ENCODE results near the gene SHC1.
"Not testable (repeated sequence)": the region's sequence is repeated elsewhere in the genome, so short reads cannot be mapped to it uniquely, and the experiment has no call there.

Gene SHC1

DNA sequence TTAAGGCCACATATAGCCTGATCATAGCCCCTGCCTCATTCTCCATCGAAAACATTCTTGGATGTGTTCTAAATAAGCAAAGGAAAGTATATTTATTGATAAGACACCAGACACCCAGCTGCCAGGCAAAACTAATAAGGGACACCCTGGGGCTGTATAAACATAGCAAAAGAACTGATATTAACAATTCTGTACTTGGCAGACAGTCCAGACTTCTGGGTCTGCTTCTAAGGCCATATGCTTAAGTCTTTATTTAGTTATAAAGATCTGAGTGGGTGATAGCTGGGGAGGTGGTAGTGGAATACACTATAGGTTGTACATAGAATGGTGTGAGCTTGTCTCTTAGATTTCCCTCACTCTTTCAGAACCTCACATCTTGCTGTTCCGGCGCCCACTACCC lies 7.8 kb upstream of the SHC1 start:
- H3K27me3 ChIP-seq (ENCODE audit: insufficient read depth, poor library complexity, severe bottlenecking), result no peaks in the 10 kb centered on the region
- no peak overlapping the region for H3K27ac ChIP-seq (ENCODE audit: poor library complexity, severe bottlenecking)
- DNase-seq (ENCODE audit: low spot score), result no peak
- H3K36me3 ChIP-seq (ENCODE audit: low read depth), result peaks cover 43% of the 10 kb centered on the region
- peaks cover 6% of the 10 kb centered on the region for H3K4me1 ChIP-seq (ENCODE audit: insufficient read depth, poor library complexity, severe bottlenecking)
- H3K9me3 ChIP-seq (ENCODE audit: severe bottlenecking), result no peaks in the 10 kb centered on the region
- no peak for TF ChIP-seq CTCF (IDR thresholded peaks at IDR 0.05; ENCODE audit: poor library complexity, severe bottlenecking)
- H3K4me3 ChIP-seq (ENCODE audit: severe bottlenecking), result no peak overlapping the region
- ATAC-seq (ENCODE audit: low read depth), result no peak

- not testable (repeated sequence) for H3K4me3 ChIP-seq (ENCODE audit: severe bottlenecking); ATAC-seq (ENCODE audit: low read depth); H3K27me3 ChIP-seq (ENCODE audit: insufficient read depth, poor library complexity, severe bottlenecking); H3K9me3 ChIP-seq (ENCODE audit: severe bottlenecking); DNase-seq (ENCODE audit: low spot score)
- Histone ChIP-seq H3K4me1 (ENCODE audit: insufficient read depth, poor library complexity, severe bottlenecking) (peaks cover 10% of the 10 kb centered on the region), H3K27ac (ENCODE audit: poor library complexity, severe bottlenecking) (peak overlapping the region; percentile 99), H3K36me3 (ENCODE audit: low read depth) (peaks cover 43% of the 10 kb centered on the region)
These were observed 7.2 kb upstream of the SHC1 start for GRCh38 chr1:154977762-154978161.

DNA sequence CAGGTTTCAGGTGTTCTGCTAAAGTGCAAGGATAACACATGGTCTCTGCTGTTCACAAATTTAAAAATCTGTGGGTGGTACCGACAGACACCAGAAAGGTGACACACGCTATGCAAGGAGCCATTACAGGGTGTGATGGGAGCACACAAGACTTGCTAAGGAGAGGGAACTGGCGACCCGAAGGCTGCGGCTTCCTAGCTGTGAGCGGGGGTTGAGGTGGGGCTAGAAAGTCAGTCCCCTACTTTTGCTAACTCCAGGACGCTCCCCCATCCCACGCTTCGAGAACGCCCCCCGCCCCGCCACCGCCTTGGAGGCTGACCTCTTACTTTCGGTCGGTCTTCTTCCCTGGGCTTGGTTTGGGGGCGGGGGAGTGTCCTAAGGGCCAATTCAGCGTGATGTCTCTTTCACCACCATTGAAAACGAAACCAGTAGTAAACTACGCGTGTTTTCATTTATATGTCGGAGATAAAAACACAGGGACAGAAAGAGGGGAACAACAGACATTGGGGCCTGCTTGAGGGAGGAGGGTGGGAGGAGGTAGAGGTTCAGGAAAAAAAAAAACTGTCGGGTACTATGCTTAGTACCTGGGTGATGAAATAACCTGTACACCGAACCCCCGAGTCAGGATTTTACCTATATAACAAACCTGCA lies 5.0 kb upstream of the SHC1 start:
- DNase-seq (ENCODE audit: low spot score), result no peak
- H3K27me3 ChIP-seq (ENCODE audit: insufficient read depth, poor library complexity, severe bottlenecking), result no peaks in the 10 kb centered on the region
- no peak for ATAC-seq (ENCODE audit: low read depth)
- peak overlapping the region; percentile 99 for H3K27ac ChIP-seq (ENCODE audit: poor library complexity, severe bottlenecking)
- H3K4me3 ChIP-seq (ENCODE audit: severe bottlenecking), result peak overlapping the region; percentile 53
- TF ChIP-seq CTCF (IDR thresholded peaks at IDR 0.05; ENCODE audit: poor library complexity, severe bottlenecking), result no peak
- H3K9me3 ChIP-seq (ENCODE audit: severe bottlenecking), result no peaks in the 10 kb centered on the region
- H3K36me3 ChIP-seq (ENCODE audit: low read depth), result peaks cover 43% of the 10 kb centered on the region
- H3K4me1 ChIP-seq (ENCODE audit: insufficient read depth, poor library complexity, severe bottlenecking), result peaks cover 17% of the 10 kb centered on the region

DNA sequence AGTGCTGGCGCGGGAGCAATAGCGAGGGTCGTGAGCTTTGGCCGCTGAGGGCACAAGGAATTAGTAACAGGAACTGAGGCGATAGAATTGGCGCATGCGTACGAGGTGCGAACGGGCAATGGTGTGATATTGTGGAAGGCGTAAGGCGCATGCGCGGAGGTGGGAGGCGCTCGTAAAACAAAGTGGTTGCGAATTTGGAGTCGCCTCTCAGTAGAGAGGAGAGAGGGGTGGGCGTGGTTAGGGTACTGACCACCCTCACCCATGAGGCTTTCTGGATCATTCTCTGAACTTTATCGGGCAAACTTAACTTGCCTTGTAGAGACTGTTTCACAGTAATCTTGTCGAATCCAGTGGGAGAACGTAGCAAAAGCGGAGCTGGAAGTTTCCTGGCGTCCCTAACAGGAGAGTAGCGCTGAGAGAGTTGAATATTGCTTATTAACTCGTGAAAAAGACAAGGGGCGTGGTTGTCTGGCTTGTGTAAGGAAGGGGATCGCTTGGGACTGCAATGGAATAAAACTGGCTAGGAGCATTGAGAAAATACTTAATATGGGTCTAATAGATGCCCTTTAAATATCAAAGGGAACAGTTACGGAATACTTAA lies 4.4 kb upstream of the SHC1 start:
- H3K4me3 ChIP-seq (ENCODE audit: severe bottlenecking), result peak overlapping the region; percentile 53
- no peak for TF ChIP-seq CTCF (IDR thresholded peaks at IDR 0.05; ENCODE audit: poor library complexity, severe bottlenecking)
- ATAC-seq (ENCODE audit: low read depth), result peak; percentile 13; the same call in 2 of the 3 replicates
- H3K9me3 ChIP-seq (ENCODE audit: severe bottlenecking), result no peaks in the 10 kb centered on the region
- H3K4me1 ChIP-seq (ENCODE audit: insufficient read depth, poor library complexity, severe bottlenecking), result peaks cover 17% of the 10 kb centered on the region
- peak; percentile 94 for DNase-seq (ENCODE audit: low spot score)
- peaks cover 37% of the 10 kb centered on the region for H3K36me3 ChIP-seq (ENCODE audit: low read depth)
- no peaks in the 10 kb centered on the region for H3K27me3 ChIP-seq (ENCODE audit: insufficient read depth, poor library complexity, severe bottlenecking)
- peak overlapping the region; percentile 99 for H3K27ac ChIP-seq (ENCODE audit: poor library complexity, severe bottlenecking)

- no peaks in the 10 kb centered on the region for H3K27me3 ChIP-seq (ENCODE audit: insufficient read depth, poor library complexity, severe bottlenecking)
These were observed 3.7 kb upstream of the SHC1 start, which contains the start of gene CKS1B for GRCh38 chr1:154974102-154974807. TSS of gene CKS1B (plus strand) at chr1:154974681. CDS start at chr1:154974746, 65 bp downstream.

More at GRCh38 chr1:154974102-154974807, 3.7 kb upstream of the SHC1 start, which contains the start of gene CKS1B:
- ATAC-seq (ENCODE audit: low read depth) (peak; percentile 65), DNase-seq (ENCODE audit: low spot score) (peak; percentile 98)
- Histone ChIP-seq H3K9me3 (ENCODE audit: severe bottlenecking) (no peaks in the 10 kb centered on the region), H3K4me1 (ENCODE audit: insufficient read depth, poor library complexity, severe bottlenecking) (peaks cover 17% of the 10 kb centered on the region), H3K27ac (ENCODE audit: poor library complexity, severe bottlenecking) (peak within 1 kb of the TSS; percentile 99), H3K36me3 (ENCODE audit: low read depth) (peaks cover 32% of the 10 kb centered on the region), H3K4me3 (ENCODE audit: severe bottlenecking) (peak within 1 kb of the TSS; percentile 53)
- no peak for TF ChIP-seq CTCF (IDR thresholded peaks at IDR 0.05; ENCODE audit: poor library complexity, severe bottlenecking)

Data from RWPE2 (cell line).